LNCAP (cell line): ENCODE measurements around the gene BAIAP2.

Experiments used
- TF ChIP-seq, protein P1 (sequence below): fragments of 450-650 bp; IDR thresholded peaks from 2 replicates; pipeline ENCODE4 v1.5.1; 2017; ENCODE audit warnings: mild to moderate bottlenecking

The BAIAP2 gene

DNA sequence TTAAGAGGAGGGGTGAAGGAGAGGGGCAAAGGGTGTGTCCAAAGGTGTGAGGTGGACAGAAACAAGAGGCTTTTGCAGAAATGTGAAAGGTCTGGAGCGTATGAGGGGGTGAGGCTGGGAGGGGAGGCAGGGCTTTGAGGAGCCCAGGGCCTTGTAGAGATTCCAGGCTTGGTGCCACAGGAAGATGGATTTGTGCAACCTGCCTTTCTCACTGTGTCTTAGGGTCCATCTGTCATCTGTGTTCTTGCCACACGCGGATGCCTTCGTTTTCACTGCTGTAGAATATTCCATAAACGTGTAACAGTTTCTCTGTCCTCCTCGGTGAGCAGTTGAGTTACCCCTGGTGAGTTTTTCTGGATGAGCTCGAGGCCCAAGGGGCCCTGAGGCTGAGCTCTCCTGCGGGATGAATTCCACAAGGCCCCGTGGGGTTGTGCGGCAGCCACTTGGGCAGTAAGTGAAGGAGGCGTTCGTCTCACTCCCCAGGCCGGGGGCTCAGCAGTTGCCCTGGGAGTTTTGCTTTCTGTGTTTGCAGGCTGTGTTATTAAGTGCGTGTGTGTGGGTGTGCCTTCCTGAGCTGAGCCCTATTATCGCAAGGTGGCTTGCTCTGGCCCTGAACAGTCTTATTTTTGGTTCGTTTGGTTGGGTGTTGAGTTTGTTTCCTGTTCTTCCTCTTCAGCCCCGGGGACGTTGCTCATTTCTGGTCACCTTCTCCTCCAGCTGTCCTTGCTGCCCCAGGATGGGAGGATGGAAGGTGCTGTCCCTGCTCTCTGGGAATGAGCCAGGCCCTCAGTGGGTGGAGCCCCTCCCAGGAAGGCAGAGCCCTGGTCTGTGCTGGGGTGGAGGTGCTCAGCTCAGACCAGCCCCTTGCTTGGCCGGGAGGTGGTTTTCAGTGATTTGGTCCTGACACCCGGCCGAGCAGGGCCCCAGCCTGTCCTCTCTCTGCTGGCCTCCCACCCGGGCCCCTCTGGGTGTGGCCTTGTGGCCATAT is 28.4 kb downstream of the BAIAP2 start:
- TF ChIP-seq, protein P1, sequence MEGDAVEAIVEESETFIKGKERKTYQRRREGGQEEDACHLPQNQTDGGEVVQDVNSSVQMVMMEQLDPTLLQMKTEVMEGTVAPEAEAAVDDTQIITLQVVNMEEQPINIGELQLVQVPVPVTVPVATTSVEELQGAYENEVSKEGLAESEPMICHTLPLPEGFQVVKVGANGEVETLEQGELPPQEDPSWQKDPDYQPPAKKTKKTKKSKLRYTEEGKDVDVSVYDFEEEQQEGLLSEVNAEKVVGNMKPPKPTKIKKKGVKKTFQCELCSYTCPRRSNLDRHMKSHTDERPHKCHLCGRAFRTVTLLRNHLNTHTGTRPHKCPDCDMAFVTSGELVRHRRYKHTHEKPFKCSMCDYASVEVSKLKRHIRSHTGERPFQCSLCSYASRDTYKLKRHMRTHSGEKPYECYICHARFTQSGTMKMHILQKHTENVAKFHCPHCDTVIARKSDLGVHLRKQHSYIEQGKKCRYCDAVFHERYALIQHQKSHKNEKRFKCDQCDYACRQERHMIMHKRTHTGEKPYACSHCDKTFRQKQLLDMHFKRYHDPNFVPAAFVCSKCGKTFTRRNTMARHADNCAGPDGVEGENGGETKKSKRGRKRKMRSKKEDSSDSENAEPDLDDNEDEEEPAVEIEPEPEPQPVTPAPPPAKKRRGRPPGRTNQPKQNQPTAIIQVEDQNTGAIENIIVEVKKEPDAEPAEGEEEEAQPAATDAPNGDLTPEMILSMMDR = no peak

- TF ChIP-seq, protein P1 = no peak
These were observed 29.9 kb downstream of the BAIAP2 start for GRCh38 chr17:81064678-81065475.

GRCh38 chr17:81065500-81065899 is 30.5 kb downstream of the BAIAP2 start:
- TF ChIP-seq, protein P1 = no peak

DNA sequence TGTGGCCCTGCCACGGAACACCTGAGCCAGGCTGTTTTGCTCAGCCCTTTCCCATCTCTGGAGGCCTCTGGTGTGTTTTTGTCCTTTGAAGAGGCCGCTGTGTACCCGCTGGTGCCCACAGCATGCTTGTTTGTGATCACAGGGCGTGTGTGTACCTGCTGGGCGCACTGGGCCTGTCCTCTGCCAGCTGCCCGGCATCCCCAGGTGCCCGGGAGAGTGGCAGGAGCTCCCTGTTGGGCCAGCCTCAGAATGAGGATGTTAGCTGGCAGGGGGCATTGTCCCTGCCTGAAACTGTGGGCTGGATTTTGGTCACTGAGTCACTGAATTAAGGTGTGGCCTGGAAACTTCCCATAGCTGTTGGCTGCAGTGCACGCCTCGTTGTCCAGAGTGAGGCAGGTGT is 31.1 kb downstream of the BAIAP2 start:
- TF ChIP-seq, protein P1 = no peak

GRCh38 chr17:81066771-81067315 is 31.9 kb downstream of the BAIAP2 start:
- TF ChIP-seq, protein P1 = no peak

- TF ChIP-seq, protein P1 = no peak
These were observed 32.5 kb downstream of the BAIAP2 start for GRCh38 chr17:81067391-81067811.

- TF ChIP-seq, protein P1 = no peak
These were observed 33.6 kb downstream of the BAIAP2 start for GRCh38 chr17:81068411-81069134.
